B cell (primary cell): ENCODE measurements around the gene MTMR4.

ENCODE experiments used
- CTCF ChIP-seq: fragments of 200-600 bp; IDR thresholded peaks from one replicate; pipeline ENCODE4 v1.8.0; 2022; ENCODE audit warnings: antibody characterized with exemption, mild to moderate bottlenecking
- EZH2 ChIP-seq: IDR thresholded peaks from 2 replicates; pipeline ENCODE4 v1.6.1; 2012; ENCODE audit warnings: borderline replicate concordance, low read depth, mild to moderate bottlenecking, moderate library complexity, low read length; ENCODE audit not compliant: insufficient read depth, poor library complexity, severe bottlenecking

GRCh38 chr17:58513965-58514769 is at the start of gene MTMR4:
- TF ChIP-seq CTCF (no peak), EZH2 (no peak)
